Spleen (tissue), 7 donors: ENCODE measurements around the gene SASH1.
A peak's percentile ranks its signal among the peaks of the same experiment; 100 is the strongest.

ENCODE experiments used
- CTCF ChIP-seq, 11 experiments: fragments of 200-600 bp in 7 of 11; fragments of 450-650 bp in 4 of 11; sonication (generic) in 4 of 11; IDR thresholded peaks in 8 of 11; conservative IDR thresholded peaks in 3 of 11; 1 replicate in 7 of 11; 2 replicates in 4 of 11; pipeline versions ENCODE4 v1.4.0 to v1.8.0; 2016 to 2021; ENCODE audit warnings: antibody characterized with exemption in 11 of 11, inconsistent platforms in 4 of 11, mild to moderate bottlenecking in 1 of 11
- POLR2AphosphoS5 ChIP-seq, 3 donors: sonication (generic); formaldehyde crosslinking; IDR thresholded peaks; one replicate each; pipeline ENCODE4 v1.5.1; 2017; ENCODE audit warnings: antibody characterized with exemption in 3 of 3
- donor health status: DM: no; HTN: no; CAD: no; lungs with moderate emphysema.
- donor health status: DM: no; HTN: no; CAD: no.
- donor health status: DM: no; HTN: no; CAD: no.

GRCh38 chr6:148445620-148446019 lies 103.0 kb downstream of the SASH1 start:
- TF ChIP-seq CTCF (IDR thresholded peaks at IDR 0.05 in 8 of 11, conservative IDR thresholded peaks at IDR 0.05 in 3 of 11) (no peak), POLR2AphosphoS5 (IDR thresholded peaks at IDR 0.05) (peak in 1 of 3 donors; percentile 6)
